CD1c-positive myeloid dendritic cell (primary cell): ENCODE results near the gene PHETA2.
A peak's percentile ranks its signal among the peaks of the same experiment; 100 is the strongest.

ENCODE experiments used
- DNase-seq: peaks from one replicate; pipeline ENCODE4 v3.0.0-alpha.2; 2016; ENCODE audit errors: extremely low spot score

PHETA2 gene

GRCh38 chr22:42074132-42074811, at the start of gene PHETA2:
Gene PHETA2, plus strand, starts transcription at chr22:42074248. Its CDS starts 3,046 bp downstream, at chr22:42077294.
- DNase-seq: peak; percentile 48

- DNase-seq: no peak
Observed at GRCh38 chr22:42025421-42025820, 48.6 kb upstream of the PHETA2 start.

GRCh38 chr22:42026705-42027104, 47.3 kb upstream of the PHETA2 start:
- DNase-seq: no peak

- DNase-seq: no peak
Observed at GRCh38 chr22:42033263-42034181, 40.5 kb upstream of the PHETA2 start.

GRCh38 chr22:42035256-42035655, 38.8 kb upstream of the PHETA2 start:
- DNase-seq: no peak

- no peak for DNase-seq
Observed at GRCh38 chr22:42039271-42039670, 34.8 kb upstream of the PHETA2 start.

GRCh38 chr22:42041784-42042183, 32.3 kb upstream of the PHETA2 start:
- no peak for DNase-seq

- DNase-seq: no peak
Observed at GRCh38 chr22:42050641-42051180, 23.3 kb upstream of the PHETA2 start.

GRCh38 chr22:42052765-42053164, 21.3 kb upstream of the PHETA2 start:
- no peak for DNase-seq

GRCh38 chr22:42056757-42057511, 17.1 kb upstream of the PHETA2 start:
- DNase-seq: no peak

GRCh38 chr22:42060489-42060888, 13.6 kb upstream of the PHETA2 start:
- no peak for DNase-seq

- DNase-seq: no peak
Observed at GRCh38 chr22:42061041-42061440, 13.0 kb upstream of the PHETA2 start.

- DNase-seq: no peak
Observed at GRCh38 chr22:42062506-42063170, 11.4 kb upstream of the PHETA2 start.

GRCh38 chr22:42064629-42065028, 9.4 kb upstream of the PHETA2 start:
- DNase-seq: no peak

GRCh38 chr22:42065438-42066125, 8.5 kb upstream of the PHETA2 start:
- no peak for DNase-seq

GRCh38 chr22:42066126-42066761, 7.8 kb upstream of the PHETA2 start:
- no peak for DNase-seq

GRCh38 chr22:42066937-42067336, 7.1 kb upstream of the PHETA2 start:
- DNase-seq: no peak

GRCh38 chr22:42067671-42068251, 6.3 kb upstream of the PHETA2 start:
- no peak for DNase-seq

GRCh38 chr22:42068291-42068690, 5.8 kb upstream of the PHETA2 start:
- no peak for DNase-seq
